HS-5 (cell line): ENCODE data around the gene PLA2G15.
"Not testable (repeated sequence)": the region's sequence is repeated elsewhere in the genome, so short reads cannot be mapped to it uniquely, and the experiment has no call there.

Source experiments
- DNase-seq: peaks from one replicate; pipeline ENCODE4 v3.0.0-alpha.2; 2012; ENCODE audit warnings: low read depth

PLA2G15 gene

GRCh38 chr16:68279726-68280558, 34.8 kb downstream of the PLA2G15 start:
- no peak for DNase-seq

- DNase-seq, result no peak
Observed at GRCh38 chr16:68281368-68282063, 36.3 kb downstream of the PLA2G15 start.

GRCh38 chr16:68282064-68282452, 36.9 kb downstream of the PLA2G15 start:
- no peak for DNase-seq

GRCh38 chr16:68283346-68283745, 38.2 kb downstream of the PLA2G15 start:
- DNase-seq, result no peak

- no peak for DNase-seq
Observed at GRCh38 chr16:68283801-68284598, 38.8 kb downstream of the PLA2G15 start.

- DNase-seq, result no peak
Observed at GRCh38 chr16:68284847-68285246, 39.7 kb downstream of the PLA2G15 start.

GRCh38 chr16:68285683-68286082, 40.5 kb downstream of the PLA2G15 start:
- DNase-seq, result no peak

GRCh38 chr16:68286153-68287074, 41.2 kb downstream of the PLA2G15 start:
- DNase-seq, result no peak

GRCh38 chr16:68287276-68288251, 42.4 kb downstream of the PLA2G15 start:
- DNase-seq, result peak; percentile 49

- no peak for DNase-seq
Observed at GRCh38 chr16:68288252-68288650, 43.1 kb downstream of the PLA2G15 start.

- DNase-seq, result not testable (repeated sequence)
Observed at GRCh38 chr16:68288796-68289195, 43.6 kb downstream of the PLA2G15 start.

GRCh38 chr16:68289202-68289601, 44.0 kb downstream of the PLA2G15 start:
- no peak for DNase-seq

- DNase-seq, result no peak
Observed at GRCh38 chr16:68289621-68290329, 44.6 kb downstream of the PLA2G15 start.

GRCh38 chr16:68290450-68290849, 45.3 kb downstream of the PLA2G15 start:
- no peak for DNase-seq

- DNase-seq, result no peak
Observed at GRCh38 chr16:68291227-68291626, 46.1 kb downstream of the PLA2G15 start.

GRCh38 chr16:68292425-68292824, 47.3 kb downstream of the PLA2G15 start:
- DNase-seq, result no peak

GRCh38 chr16:68296291-68296690, 51.1 kb downstream of the PLA2G15 start:
- DNase-seq, result no peak

- DNase-seq, result no peak
Observed at GRCh38 chr16:68296693-68297092, 51.5 kb downstream of the PLA2G15 start.

- no peak for DNase-seq
Observed at GRCh38 chr16:68297908-68298307, 52.7 kb downstream of the PLA2G15 start.

GRCh38 chr16:68298312-68298711, 53.1 kb downstream of the PLA2G15 start:
- no peak for DNase-seq
